ENCODE measurements around the gene MLH1. TPM values are rescaled to one million over a fixed set of nuclear protein-coding genes. Genes with fewer than 3 reads are reported as not detected.
"Not testable (repeated sequence)": the region's sequence is repeated elsewhere in the genome, so short reads cannot be mapped to it uniquely, and the experiment has no call there.

The MLH1 gene
- total RNA-seq: 54.6 and 56.4 TPM in 2 replicates

DNA sequence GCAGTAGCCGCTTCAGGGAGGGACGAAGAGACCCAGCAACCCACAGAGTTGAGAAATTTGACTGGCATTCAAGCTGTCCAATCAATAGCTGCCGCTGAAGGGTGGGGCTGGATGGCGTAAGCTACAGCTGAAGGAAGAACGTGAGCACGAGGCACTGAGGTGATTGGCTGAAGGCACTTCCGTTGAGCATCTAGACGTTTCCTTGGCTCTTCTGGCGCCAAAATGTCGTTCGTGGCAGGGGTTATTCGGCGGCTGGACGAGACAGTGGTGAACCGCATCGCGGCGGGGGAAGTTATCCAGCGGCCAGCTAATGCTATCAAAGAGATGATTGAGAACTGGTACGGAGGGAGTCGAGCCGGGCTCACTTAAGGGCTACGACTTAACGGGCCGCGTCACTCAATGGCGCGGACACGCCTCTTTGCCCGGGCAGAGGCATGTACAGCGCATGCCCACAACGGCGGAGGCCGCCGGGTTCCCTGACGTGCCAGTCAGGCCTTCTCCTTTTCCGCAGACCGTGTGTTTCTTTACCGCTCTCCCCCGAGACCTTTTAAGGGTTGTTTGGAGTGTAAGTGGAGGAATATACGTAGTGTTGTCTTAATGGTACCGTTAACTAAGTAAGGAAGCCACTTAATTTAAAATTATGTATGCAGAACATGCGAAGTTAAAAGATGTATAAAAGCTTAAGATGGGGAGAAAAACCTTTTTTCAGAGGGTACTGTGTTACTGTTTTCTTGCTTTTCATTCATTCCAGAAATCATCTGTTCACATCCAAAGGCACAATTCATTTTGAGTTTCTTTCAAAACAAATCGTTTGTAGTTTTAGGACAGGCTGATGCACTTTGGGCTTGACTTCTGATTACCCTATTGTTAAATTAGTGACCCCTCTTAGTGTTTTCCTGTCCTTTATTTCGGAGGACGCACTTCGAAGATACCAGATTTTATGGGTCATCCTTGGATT, at the start of gene MLH1:
Gene MLH1 (plus strand): TSS at position 193 of the 958 bp plus-strand sequence. CDS start 30 bp downstream, at position 223.
- intact Hi-C loops (cut with micrococcal nuclease): loop anchor here (1.0 to 2.0 kb wide), 4 partner anchors 23 to 1171 kb away; partner anchors contain the start of gene OXSR1

DNA sequence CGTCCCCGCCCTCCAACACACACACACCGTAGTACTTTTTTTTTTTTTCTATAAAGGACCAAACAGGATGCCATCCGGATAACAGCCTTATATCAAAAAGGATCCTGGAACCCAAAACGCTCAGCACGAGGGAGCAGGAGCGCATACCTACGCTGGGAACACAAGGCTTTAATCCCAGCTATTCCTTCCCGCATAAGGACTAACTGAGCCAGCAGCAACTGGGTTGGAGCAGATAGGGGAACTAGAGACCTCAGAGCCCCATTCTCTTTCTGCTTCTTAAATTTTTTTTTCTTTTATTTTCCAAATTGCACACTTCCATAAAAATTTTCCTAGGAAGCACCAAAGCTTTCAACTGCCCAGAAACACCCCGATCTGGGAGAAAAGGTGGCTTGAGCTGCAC, 49.7 kb upstream of the MLH1 start:
- intact Hi-C loops (cut with micrococcal nuclease): no loop called here

- intact Hi-C loops (cut with micrococcal nuclease): loop anchor here (1.0 to 2.0 kb wide), 2 partner anchors 31 to 49 kb away; partner anchors contain the start of genes EPM2AIP1 and MLH1
These were observed 49.2 kb upstream of the MLH1 start for GRCh38 chr3:36944012-36944640.

DNA sequence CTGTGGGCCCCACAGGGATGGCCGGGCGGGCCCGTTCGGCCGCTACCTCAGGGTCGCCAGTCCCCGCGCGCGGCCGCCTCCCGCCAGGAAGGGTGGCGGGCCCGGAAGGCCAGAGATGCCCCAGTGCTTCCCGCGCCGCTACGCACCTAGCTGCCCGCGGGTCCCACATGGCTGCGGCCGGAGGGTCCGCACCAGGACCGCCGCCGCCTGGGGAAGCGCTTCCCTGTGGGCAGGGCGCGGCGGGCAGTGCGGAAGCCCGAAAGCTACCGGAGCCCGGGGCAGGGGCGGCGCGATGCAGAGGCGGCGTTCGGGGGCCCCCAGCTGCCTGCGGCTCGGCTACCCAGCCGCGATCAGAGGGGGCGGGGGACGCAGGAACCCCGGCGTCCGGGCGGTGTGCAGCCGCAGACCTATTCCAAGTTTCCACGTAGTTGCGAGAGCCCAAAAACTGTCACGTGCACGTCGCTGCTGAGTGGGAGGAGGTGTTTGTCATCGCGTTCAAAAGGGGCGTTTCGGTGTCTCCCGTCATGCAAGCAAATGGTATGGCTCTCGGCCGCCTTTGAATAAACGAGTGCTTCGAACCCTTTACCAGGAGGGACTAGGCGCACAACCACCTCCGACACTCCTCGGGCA, 48.6 kb upstream of the MLH1 start, which contains the start of gene TRANK1:
Gene TRANK1 (minus strand): TSS at position 414 of the 630 bp plus-strand sequence. CDS start 245 bp downstream, at position 169.
- intact Hi-C loops (cut with micrococcal nuclease): loop anchor here (1.0 to 2.0 kb wide), 2 partner anchors 32 to 49 kb away; partner anchors contain the start of genes EPM2AIP1 and MLH1

GRCh38 chr3:36945333-36945980, 47.9 kb upstream of the MLH1 start:
- intact Hi-C loops (cut with micrococcal nuclease): loop anchor here (2.0 kb wide), 1 partner anchor 33 kb away; no protein-coding TSS in a partner anchor

DNA sequence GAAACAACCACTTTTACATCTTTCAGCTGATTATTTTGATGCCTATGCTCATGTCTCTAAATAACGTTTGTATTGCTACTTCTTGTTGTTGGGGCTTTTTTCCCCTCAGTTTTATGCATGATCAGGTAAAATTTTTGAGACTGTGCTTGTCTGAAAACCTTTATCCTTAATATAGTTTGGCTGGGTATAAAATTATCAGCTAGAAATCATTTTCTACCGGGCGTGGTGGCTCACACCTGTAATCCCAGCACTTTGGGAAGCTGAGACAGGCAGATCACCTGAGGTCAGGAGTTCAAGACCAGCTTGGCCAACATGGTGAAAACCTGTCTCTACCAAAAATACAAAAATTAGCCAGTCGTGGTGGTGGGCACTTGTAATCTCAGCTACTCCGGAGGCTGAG, 45.5 kb upstream of the MLH1 start:
- intact Hi-C loops (cut with micrococcal nuclease): not testable (repeated sequence)

- intact Hi-C loops (cut with micrococcal nuclease): no loop called here
These were observed 38.7 kb upstream of the MLH1 start for GRCh38 chr3:36954452-36955134.

- intact Hi-C loops (cut with micrococcal nuclease): no loop called here
These were observed 37.2 kb upstream of the MLH1 start for GRCh38 chr3:36956155-36956554.

DNA sequence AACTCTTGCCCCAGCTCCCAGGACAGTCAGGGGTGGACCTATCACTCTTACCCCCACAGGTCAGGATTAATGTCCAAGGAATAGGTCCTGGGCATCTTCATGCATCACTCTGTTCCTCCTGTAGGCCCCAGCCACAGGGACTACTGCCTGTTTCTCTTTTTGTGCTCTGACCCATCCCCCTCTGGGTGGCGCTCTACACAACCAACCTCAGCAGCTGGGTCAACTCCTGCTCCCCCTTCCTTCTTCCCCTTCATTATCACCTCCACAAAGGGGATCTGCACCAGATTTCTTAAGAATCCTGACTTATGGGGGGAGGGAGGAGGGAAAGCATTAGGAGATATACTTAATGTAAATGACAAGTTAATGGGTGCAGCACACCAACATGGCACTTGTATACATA, 36.3 kb upstream of the MLH1 start:
- intact Hi-C loops (cut with micrococcal nuclease): no loop called here

DNA sequence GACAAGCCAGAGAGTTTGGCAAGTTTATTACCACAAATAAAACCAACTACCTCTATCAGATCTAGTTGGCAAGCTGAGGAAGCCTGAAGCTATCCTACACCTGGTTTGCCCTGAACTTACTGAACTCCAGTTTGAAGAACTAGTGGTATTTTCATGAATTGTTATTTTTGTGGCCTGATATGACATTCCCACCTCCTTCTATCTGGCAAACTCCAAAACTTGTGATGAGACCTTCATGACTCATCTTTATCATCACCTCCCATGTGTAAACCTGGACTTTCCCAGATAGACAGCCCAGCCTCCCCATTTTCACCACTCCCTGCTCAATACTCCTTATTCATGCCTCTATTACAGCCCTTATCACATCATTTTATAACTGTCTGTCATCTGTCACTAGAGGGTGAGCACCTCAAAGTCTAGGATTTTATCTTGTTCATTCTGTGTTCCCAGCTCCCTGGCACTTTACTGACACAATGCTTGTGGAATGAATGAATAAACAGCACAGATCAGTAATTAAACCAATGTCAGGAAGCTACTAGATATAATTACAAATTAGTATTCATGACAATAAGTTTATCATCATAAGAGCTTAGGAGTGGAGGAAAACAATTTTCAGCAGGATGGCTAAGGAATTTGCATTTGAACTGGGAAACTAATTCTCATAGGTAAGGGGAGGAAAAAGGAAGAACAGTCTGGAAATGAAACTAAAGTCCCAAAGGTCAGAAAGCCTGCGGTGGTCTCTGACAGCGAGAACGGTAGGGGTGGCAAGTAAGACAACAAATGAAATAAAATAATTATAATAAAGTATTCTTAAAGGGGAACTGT, 35.2 kb upstream of the MLH1 start:
- intact Hi-C loops (cut with micrococcal nuclease): loop anchor here (1.0 to 2.0 kb wide), 5 partner anchors 45 to 229 kb away; no protein-coding TSS in a partner anchor

DNA sequence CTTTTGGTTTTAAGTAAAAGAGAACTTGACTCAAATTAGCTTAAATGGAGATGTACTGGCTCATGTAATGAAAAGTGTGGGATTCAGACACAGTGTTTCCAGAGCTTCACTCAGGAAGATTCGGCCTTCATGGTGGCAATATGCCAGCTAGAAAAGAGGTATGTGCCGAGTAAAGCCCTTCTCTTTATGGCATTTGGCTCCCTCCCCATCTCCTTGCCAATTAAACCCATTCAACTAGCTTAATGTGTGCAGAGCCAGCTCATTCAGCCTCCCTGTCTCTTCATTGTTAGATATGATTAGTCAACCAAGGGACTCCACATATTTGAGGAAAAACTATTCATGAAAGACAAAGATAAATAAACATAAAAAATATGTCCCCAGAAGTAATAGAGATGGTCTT, 33.5 kb upstream of the MLH1 start:
- intact Hi-C loops (cut with micrococcal nuclease): loop anchor here (2.0 kb wide), 2 partner anchors 47 to 91 kb away; no protein-coding TSS in a partner anchor

DNA sequence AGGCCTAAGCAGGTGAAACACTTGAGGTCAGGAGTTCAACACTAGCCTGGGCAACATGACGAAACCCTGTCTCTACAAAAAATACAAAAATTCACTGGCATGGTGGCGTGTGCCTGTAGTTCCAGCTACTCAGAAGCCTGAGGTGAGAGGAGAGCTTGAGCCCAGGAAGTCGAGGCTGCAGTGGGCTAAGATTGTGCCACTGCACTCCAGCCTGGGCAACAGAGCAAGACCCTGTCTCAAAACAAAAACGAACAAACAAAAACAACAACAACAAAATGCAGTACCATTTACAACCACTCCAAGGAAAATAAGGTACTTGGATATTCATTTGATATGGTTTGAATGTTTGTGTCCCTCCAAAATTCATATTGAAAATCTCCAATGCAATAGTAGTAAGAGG, 32.8 kb upstream of the MLH1 start:
- intact Hi-C loops (cut with micrococcal nuclease): no loop called here

DNA sequence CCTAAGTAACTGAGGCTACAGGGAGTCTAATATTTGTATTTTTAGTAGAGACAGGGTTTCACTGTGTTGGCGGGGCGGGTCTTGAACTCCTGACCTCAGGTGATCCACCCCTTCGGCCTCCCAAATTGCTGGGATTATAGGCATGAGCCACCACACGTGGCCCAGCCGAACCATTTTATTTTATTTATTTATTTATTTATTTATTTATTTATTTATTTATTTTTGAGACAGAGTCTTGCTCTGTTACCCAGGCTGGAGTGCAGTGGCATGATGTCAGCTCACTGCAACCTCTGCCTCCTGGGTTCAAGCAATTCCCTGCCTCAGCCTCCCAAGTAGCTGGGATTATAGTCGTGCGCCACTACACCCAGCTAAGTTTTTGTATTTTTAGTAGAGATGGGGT, 30.3 kb upstream of the MLH1 start:
- intact Hi-C loops (cut with micrococcal nuclease): not testable (repeated sequence)

GRCh38 chr3:36964331-36964730, 29.0 kb upstream of the MLH1 start:
- intact Hi-C loops (cut with micrococcal nuclease): no loop called here

- intact Hi-C loops (cut with micrococcal nuclease): no loop called here
These were observed 28.5 kb upstream of the MLH1 start for GRCh38 chr3:36964817-36965216.

DNA sequence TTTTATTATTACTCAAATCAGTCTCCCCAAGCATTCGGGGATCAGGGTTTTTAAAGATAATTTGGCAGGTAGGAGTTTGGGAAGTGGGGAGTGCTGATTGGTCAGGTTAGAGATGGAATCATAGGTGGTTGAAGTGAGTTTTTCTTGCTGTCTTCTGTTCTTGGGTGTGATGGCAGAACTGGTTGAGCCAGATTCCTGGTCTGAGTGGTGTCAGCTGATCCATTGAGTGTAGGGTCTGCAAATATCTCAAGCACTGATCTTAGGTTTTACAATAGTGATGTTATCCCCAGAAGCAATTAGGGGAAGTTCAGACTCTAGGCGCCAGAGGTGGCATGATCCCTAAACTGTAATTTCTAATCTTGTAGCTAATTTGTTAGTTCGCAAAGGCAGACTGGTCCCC, 27.9 kb upstream of the MLH1 start:
- intact Hi-C loops (cut with micrococcal nuclease): no loop called here

DNA sequence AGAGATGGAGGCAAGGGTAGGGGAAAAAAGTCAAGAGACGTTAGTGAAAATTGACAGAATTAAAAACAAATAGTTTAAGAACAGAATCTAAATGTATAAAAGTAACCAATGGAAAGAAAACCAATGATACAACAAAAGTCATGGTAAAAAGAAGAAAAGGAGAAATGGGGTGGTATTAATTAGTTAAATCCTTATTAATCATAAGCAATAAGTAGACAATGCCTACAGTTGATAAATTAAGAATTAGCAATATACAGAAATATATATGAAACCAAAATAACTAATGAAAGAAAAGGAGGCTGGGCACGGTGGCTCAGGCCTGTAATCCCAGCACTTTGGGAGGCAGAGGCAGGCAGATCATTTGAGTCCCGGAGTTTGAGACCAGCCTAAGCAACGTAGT, 24.2 kb upstream of the MLH1 start:
- intact Hi-C loops (cut with micrococcal nuclease): no loop called here

- intact Hi-C loops (cut with micrococcal nuclease): loop anchor here (1.0 kb wide), 1 partner anchor 24 kb away; the partner anchor contains the start of genes EPM2AIP1 and MLH1
These were observed 23.5 kb upstream of the MLH1 start for GRCh38 chr3:36969540-36970432.
